ENCODE measurements around the gene PTPRN2. TPM values are rescaled to one million over a fixed set of nuclear protein-coding genes. Genes with fewer than 3 reads are reported as not detected.
"Not testable (repeated sequence)": the region's sequence is repeated elsewhere in the genome, so short reads cannot be mapped to it uniquely, and the experiment has no call there.

The PTPRN2 gene
- total RNA-seq, 4 donors from 2014 or later: 14.9 to 34.3 (median 21.3) TPM

DNA sequence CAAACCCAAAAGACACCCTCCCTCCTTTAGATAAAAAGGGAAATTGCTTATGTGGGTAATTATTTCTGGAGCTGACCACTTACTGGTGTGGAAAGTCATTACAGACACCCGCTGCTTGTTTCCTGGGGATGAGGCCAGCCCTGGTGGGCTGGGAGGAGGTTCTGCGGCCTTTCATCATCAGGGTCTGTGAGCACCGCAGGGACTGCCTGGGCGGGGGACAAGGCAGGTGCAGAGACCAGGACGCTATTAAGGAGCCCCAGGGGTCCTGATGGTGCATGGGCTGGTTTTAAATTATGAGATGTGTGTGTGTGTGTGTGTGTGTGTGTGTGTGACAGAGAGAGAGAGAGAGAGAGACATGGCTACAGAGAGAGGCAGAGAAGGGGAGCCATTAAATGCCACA lies 1079.6 kb downstream of the PTPRN2 start:
- Histone ChIP-seq H3K27ac (no peak overlapping the region), H3K9me3 (no peaks in the 10 kb centered on the region), H3K27me3 (no peaks in the 10 kb centered on the region), H3K4me3 (no peak overlapping the region), H3K4me1 (no peaks in the 10 kb centered on the region), H3K36me3 (no peaks in the 10 kb centered on the region)
- no peak for DNase-seq
- no peak for TF ChIP-seq POLR2A (IDR thresholded peaks at IDR 0.05)
- TF ChIP-seq, protein P1, sequence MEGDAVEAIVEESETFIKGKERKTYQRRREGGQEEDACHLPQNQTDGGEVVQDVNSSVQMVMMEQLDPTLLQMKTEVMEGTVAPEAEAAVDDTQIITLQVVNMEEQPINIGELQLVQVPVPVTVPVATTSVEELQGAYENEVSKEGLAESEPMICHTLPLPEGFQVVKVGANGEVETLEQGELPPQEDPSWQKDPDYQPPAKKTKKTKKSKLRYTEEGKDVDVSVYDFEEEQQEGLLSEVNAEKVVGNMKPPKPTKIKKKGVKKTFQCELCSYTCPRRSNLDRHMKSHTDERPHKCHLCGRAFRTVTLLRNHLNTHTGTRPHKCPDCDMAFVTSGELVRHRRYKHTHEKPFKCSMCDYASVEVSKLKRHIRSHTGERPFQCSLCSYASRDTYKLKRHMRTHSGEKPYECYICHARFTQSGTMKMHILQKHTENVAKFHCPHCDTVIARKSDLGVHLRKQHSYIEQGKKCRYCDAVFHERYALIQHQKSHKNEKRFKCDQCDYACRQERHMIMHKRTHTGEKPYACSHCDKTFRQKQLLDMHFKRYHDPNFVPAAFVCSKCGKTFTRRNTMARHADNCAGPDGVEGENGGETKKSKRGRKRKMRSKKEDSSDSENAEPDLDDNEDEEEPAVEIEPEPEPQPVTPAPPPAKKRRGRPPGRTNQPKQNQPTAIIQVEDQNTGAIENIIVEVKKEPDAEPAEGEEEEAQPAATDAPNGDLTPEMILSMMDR (IDR thresholded peaks at IDR 0.05): no peak

DNA sequence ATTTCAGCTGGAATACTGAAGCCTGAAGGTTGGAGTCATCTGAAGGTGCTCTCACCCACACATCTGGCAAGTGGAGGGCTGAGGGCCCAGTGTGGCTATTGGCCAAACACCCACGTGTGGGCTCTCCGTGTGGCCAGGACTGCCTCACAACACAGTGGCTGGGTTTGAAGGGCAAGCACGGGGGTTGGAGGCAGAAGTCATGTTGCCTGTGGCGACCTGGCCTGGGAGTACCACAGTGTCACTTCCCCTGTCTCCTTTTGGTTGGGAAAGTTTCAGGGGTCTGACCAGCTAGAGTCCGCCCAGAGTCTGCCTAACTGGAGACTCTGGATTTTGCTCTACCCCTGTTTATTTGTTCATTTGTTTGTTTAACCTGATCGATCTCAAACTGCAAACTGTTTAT lies 1081.4 kb downstream of the PTPRN2 start:
- Histone ChIP-seq H3K4me1 (no peaks in the 10 kb centered on the region), H3K27ac (no peak overlapping the region), H3K36me3 (no peaks in the 10 kb centered on the region), H3K9me3 (no peaks in the 10 kb centered on the region), H3K4me3 (no peak overlapping the region), H3K27me3 (no peaks in the 10 kb centered on the region)
- TF ChIP-seq POLR2A (IDR thresholded peaks at IDR 0.05): no peak
- TF ChIP-seq, protein P1 (IDR thresholded peaks at IDR 0.05): no peak
- DNase-seq: peak in 1 of 3 donors; percentile 26

DNA sequence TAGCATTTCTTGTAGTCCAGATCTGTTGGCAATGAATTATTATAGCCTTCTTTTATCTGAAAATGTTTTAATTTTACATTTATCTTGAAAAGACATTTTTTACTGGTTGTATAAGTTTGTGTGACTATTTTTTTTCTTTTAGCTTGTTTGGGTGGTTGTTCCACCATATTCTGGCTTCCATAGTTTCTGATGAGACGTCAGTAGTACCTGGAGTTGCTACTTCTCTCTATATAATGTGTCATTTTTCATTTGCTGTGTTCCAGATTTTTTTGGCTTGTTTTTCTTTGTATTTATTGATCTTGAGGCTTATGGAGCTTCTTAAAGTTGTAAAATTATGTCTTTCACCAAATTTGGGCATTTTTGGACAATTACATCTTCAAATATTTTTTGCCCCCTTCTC lies 1082.0 kb downstream of the PTPRN2 start:
- DNase-seq: no peak
- no peak for TF ChIP-seq POLR2A (IDR thresholded peaks at IDR 0.05)
- TF ChIP-seq, protein P1 (IDR thresholded peaks at IDR 0.05): no peak
- H3K36me3 ChIP-seq: no peaks in the 10 kb centered on the region
- no peak overlapping the region for H3K27ac ChIP-seq
- no peaks in the 10 kb centered on the region for H3K4me1 ChIP-seq
- no peak overlapping the region for H3K4me3 ChIP-seq
- no peaks in the 10 kb centered on the region for H3K27me3 ChIP-seq
- H3K9me3 ChIP-seq: no peaks in the 10 kb centered on the region

DNA sequence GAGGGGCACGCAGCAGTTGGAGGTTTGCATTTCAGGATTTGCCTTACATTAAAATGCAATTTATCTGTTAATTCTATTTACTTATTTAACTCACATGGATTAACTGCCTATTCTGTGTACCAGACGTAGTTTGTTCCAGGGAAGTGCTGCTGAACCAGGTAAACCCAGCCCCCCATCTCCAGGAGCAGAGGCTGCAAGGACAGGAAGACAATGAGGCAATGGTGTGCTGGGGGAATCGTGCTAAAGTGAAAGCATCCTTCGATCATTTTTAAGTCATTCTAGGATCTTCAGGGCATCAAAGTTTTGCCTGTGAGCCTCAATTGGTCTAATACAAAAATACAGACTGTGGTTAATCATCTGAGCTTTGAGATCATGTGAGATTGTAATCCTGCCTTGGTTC lies 1084.4 kb downstream of the PTPRN2 start:
- DNase-seq: no peak
- TF ChIP-seq, protein P1 (IDR thresholded peaks at IDR 0.05): no peak
- no peak for TF ChIP-seq POLR2A (IDR thresholded peaks at IDR 0.05)
- no peaks in the 10 kb centered on the region for H3K36me3 ChIP-seq
- H3K4me3 ChIP-seq: peak overlapping the region in 1 of 4 donors; percentile 6
- no peaks in the 10 kb centered on the region for H3K27me3 ChIP-seq
- peak overlapping the region in 1 of 4 donors; percentile 31 for H3K27ac ChIP-seq
- no peaks in the 10 kb centered on the region for H3K4me1 ChIP-seq
- no peaks in the 10 kb centered on the region for H3K9me3 ChIP-seq

DNA sequence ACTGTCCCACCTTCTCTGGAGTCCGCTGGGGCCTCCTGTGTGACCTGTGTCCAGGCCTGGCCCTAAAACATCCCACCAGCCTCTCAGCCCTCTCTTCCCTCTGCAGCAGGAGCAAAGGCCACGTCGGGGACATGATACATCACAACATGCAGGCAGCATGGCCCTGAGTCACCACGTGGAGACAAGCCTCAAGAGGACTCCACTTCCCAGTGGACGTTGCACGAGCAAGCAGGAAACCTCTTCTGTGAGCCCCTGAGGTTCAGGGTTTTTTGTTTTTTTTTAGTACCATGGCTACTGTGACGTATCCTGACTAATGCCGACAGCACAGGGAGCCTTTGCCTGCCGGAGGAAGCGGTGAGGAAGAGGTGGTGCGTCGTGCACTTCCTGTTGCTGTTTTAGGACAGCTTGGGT lies 1084.9 kb downstream of the PTPRN2 start:
- H3K4me1 ChIP-seq: no peaks in the 10 kb centered on the region
- H3K36me3 ChIP-seq: no peaks in the 10 kb centered on the region
- H3K9me3 ChIP-seq: no peaks in the 10 kb centered on the region
- peak in 2 of 3 donors; percentile 47 to 74 for DNase-seq
- H3K27ac ChIP-seq: peak overlapping the region in 1 of 4 donors; percentile 38
- H3K27me3 ChIP-seq: no peaks in the 10 kb centered on the region
- H3K4me3 ChIP-seq: no peak overlapping the region
- TF ChIP-seq, protein P1 (IDR thresholded peaks at IDR 0.05): no peak
- no peak for TF ChIP-seq POLR2A (IDR thresholded peaks at IDR 0.05)

DNA sequence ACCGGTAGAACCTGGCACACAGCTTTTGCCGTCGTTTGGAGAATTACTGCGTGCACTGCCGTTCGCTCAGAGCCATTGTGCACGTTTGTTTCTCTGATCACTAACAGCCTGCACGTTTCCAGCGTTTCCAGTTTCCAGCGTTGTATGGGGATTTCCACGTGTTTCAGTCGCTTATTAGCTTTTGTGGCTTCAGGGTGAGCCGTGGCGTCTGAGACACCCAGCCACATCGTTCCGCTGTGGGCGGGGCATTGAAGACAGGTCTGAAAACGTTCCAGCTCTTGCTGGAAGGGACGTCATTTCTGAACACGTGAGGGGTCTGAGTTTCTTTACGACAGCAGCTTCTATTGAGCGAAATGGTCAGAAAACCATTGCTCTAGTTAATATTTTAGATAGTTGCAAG lies 1086.0 kb downstream of the PTPRN2 start:
- no peak overlapping the region for H3K4me3 ChIP-seq
- H3K36me3 ChIP-seq: no peaks in the 10 kb centered on the region
- H3K9me3 ChIP-seq: no peaks in the 10 kb centered on the region
- peak in 1 of 3 donors; percentile 39 for DNase-seq
- no peaks in the 10 kb centered on the region for H3K4me1 ChIP-seq
- no peak for TF ChIP-seq POLR2A (IDR thresholded peaks at IDR 0.05)
- TF ChIP-seq, protein P1 (IDR thresholded peaks at IDR 0.05): no peak
- H3K27me3 ChIP-seq: no peaks in the 10 kb centered on the region
- no peak overlapping the region for H3K27ac ChIP-seq

DNA sequence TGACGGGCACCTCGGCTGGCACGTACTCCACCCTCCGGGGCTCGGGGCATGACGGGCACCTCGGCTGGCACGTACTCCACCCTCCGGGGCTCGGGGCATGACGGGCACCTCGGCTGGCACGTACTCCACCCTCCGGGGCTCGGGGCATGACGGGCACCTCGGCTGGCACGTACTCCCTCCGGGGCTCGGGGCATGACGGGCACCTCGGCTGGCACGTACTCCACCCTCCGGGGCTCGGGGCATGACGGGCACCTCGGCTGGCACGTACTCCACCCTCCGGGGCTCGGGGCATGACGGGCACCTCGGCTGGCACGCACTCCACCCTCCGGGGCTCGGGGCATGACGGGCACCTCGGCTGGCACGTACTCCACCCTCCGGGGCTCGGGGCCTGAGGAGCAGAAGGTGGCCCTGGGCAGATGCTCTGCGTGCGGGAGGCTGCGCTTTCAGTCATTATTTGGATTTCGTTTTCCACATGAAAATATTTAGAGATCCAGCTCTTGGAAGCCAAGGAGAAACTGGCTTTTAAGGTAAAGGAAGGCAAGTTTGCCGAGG lies 1086.6 kb downstream of the PTPRN2 start:
- DNase-seq: peak in 1 of 3 donors; percentile 26
- not testable (repeated sequence) for H3K36me3 ChIP-seq, H3K9me3 ChIP-seq, H3K27ac ChIP-seq, H3K27me3 ChIP-seq, H3K4me3 ChIP-seq, H3K4me1 ChIP-seq
